A673 (cell line): ENCODE measurements around the gene IRX4.

ENCODE experiments used
- CTCF ChIP-seq: fragments of 300-800, 200-600 bp; sonication (generic); conservative IDR thresholded peaks from 2 replicates; pipeline ENCODE4 v1.5.1; 2017; ENCODE audit warnings: low read depth, mild to moderate bottlenecking, antibody characterized with exemption, low read length, moderate library complexity, mixed read lengths
- EZH2 ChIP-seq: fragments of 200-600 bp; sonication (generic); IDR thresholded peaks from 2 replicates; pipeline ENCODE4 v1.6.1; 2017; ENCODE audit warnings: borderline replicate concordance, low read depth, mild to moderate bottlenecking, mixed read lengths, antibody characterized with exemption, low read length; ENCODE audit not compliant: poor library complexity, severe bottlenecking

- no peak for TF ChIP-seq CTCF
- no peak for TF ChIP-seq EZH2
Observed at GRCh38 chr5:1836176-1836890, 46.4 kb downstream of the IRX4 start.
